Activated naive CD4-positive, alpha-beta T cell treated with anti-CD3 and anti-CD28 coated beads, Interleukin-2, amount 50 U/mL, for 16 hours (primary cell): ENCODE data around the gene RPS24.
"Not testable (repeated sequence)": the region's sequence is repeated elsewhere in the genome, so short reads cannot be mapped to it uniquely, and the experiment has no call there.

Experiments used
- DNase-seq: peaks from one replicate; pipeline ENCODE4 v3.0.0-alpha.2; 2020

RPS24 gene

DNA sequence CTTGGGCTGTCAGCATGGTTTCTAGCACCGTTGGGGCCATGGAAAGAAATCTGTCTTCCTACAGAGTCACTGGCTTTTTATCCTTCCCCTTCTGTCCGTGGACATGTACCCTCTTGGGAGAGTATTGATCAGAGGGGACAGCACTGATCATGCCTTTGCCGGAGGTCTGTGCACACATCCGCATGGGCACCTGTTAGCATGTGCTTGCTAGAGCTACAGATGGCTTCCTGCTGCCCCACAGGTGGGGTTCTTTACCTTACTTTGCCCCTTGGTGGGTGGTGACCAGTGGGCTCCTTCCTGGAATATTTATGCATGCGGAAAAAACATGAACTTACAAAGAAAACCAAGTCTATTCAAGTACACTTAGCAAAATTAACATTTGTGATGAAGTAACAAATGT lies 24.9 kb downstream of the RPS24 start:
- DNase-seq = no peak

DNA sequence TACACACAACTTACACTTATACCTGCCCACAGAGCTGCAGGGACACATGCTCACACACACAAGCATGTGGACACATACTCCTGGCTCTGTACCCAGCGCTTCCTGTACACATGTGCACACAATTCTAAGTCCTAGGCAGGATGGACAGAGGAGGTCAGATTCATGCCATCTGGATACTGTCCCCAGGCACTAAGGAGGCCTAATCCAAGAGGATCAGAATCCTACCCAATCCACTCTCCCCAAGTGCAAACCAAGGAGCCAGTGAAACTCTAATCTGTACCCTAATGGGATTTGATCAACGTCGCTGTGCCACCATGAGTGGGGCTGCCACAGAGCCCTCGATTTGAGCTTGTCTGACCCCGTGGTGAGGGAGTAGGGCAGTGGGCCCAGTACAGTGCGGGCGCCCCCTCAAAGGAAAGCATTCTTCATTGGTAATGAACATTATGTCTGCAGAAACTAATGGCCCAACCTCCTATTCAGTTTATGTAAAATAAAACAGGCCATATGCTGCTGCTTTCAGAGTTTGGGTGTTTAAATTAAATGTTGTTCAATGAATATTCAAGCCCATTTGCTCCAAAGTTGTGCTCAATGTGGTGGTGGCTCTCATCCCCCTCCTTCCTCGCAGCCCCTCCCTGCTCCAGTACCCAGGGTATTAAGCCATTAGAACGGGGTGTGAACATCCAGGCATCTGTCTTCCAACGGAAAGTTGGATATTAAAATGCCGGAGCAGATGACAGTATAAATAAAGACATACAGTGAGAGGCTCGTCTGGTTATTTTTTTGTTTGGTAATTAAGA lies 26.4 kb downstream of the RPS24 start:
- no peak for DNase-seq

DNA sequence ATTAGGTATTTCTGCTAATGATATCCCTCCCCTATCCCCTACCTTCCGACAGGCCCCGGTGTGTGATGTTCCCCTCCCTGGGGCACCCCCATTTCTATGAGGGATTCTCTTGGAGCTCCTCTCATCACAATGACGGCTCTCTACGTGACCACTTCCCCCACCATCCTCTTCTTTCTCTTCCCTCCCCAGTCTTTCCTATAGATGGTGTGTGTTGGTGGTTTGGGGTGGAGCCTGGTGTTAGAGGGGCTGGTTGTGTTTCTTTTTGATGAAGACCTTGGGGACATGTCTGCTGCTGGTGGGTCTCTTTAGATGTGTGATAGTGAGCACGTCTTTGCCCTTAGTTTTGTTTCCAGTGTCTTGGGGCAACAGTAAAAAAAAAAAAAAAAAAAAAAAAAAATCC lies 28.6 kb downstream of the RPS24 start:
- no peak for DNase-seq

DNA sequence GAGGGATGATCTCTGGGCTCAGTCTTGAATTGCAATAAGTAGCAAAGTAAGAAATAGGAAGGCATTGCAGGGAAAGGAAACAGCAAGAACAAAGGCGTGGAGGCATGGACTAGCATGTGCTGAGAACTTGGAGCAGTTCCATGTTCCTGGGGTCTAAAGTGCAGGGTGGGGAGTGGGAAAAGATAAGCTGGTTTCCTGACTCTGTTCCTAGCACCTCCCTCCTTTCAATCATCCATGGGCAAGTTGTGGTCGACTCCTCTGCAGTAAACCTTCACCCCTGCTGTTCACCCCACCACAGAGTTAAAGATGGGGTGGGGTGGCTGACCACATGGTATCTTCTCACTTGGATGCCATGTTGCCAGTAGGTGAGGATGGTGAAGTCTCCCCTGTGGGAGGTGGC lies 29.6 kb downstream of the RPS24 start:
- DNase-seq = no peak

DNA sequence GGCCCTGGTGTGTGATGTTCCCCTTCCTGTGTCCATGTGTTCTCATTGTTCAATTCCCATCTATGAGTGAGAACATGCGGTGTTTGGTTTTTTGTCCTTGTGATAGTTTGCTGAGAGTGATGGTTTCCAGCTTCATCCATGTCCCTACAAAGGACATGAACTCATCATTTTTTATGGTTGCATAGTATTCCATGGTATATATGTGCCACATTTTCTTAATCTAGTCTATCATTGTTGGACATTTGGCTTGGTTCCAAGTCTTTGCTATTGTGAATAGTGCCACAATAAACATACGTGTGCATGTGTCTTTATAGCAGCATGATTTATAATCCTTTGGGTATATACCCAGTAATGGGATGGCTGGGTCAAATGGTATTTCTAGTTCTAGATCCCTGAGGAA lies 31.3 kb downstream of the RPS24 start:
- not testable (repeated sequence) for DNase-seq

DNA sequence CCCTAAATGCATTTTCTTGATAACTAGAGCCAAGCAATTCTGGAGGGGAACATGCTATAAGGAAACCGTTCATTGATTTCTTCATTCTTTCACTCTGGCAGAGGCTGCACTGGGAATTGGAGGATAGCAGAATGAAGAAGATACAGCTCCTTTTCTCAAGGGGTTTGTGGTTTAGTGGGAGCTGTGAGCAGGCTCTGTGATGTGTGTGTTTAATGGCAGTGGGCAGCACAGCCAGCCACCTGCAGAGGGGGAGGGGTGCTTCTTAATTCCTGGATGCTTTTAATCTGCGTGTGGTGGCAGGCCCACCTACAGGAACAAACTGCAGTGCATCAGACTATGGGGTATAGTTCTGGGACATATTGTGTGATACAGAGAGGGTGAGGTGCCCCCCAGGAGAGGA lies 31.9 kb downstream of the RPS24 start:
- no peak for DNase-seq

DNA sequence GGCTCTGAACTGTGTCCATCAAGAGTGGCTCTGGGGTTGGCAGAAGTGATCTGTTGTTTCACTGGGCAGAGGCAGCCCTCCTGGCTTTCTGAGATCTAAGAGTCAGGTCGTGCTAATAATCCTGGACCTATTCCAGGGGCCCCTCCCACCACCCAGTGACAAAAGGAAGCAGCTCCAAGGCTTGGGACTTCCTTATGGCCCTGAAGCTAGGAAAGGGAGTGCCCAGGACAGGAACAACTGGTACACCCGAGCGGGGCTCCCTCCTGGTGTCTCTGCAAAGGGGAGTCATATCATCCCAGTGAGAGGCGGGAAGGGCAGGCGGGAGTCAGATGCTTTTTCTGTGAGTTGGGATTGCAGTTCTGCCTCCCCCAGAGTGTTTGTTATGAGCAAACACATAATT lies 32.3 kb downstream of the RPS24 start:
- DNase-seq = no peak

DNA sequence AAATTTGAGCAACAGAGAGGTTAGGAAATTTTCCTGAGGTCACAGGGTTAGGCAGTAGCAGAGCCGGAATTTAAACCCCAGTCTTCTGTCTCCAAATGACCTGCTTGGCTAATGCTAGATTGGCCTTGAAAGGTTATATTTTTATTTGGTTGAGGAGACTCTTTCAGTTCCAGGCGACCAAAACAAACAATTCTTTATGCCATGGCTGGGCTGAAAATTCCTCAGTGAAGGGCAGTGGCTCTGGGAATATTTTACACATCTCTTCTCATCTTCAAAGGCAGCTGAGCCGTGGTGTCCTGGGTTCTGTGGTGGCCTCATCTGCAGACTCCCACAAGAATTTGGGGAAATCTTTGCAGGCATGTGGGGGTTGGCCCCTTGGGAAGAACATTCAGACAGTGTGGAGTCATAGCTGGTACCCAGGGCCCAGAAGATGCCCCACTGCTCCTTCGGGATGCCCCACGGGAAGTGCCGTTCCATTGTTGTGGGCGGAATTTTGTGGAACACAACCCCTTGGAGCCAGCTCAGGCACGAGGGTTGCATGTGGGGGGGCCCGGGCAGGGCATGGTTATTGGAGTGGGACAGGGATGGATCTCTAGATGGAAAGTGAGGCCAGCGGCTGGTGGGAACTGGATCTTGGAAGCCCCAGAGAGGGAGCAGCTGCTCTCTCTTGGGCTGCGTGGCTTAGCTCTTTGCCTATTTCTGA lies 33.2 kb downstream of the RPS24 start:
- DNase-seq = no peak

DNA sequence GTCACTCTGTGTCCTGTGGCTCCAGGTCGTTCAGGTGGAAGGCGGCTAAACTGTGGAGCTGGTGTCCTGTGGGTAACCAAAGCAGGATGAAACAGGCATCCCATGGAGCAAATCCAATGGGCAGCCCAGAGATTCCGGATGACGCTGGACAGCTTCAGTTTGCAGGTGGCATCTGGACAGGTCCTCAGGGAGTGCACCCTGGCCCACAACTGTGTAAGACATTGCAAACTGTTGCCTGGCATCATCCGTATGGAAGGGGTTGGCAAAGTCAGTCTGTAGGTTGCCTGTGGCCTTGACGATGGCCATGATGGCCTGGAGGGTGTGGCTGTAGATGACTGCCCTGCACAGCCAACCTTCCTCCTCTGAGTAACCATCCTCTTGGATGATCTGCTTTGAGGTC lies 35.5 kb downstream of the RPS24 start:
- DNase-seq = no peak

DNA sequence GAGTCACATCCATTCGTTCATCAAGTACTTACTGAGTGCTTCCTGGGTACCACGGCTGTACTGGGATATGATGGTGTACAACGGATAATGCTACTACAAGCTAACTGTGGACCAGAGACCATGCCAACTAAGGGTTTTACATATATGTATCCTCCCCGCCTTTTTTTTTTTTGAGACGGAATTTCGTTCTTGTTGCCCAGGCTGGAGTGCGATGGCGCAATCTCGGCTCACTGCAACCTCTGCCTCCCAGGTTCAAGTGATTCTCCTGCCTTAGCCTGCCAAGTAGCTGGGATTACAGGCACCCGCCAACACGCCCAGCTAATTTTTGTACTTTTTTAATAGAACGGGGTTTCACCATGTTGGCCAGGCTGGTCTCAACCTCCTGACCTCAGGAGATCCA lies 36.4 kb downstream of the RPS24 start:
- DNase-seq = not testable (repeated sequence)

DNA sequence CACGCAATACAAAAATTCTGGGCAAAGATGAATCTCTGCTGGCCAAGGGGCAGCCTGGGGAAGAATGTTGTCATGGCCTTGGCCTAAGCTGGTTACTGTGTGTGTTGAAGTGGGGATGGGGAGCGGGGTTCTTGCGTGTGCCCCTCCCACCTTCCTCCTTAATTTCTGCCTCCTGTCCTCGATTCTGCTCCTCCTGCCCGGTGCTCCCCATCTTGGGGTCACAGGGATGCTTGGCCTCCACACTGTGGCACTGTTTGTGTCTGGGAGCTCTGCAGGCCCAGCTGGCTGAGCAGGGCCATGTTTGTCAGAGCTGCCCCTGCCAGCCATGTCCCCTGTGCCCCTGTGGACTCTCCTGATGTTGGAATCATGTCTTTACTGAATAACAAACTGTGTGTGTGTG lies 37.1 kb downstream of the RPS24 start:
- DNase-seq = no peak

DNA sequence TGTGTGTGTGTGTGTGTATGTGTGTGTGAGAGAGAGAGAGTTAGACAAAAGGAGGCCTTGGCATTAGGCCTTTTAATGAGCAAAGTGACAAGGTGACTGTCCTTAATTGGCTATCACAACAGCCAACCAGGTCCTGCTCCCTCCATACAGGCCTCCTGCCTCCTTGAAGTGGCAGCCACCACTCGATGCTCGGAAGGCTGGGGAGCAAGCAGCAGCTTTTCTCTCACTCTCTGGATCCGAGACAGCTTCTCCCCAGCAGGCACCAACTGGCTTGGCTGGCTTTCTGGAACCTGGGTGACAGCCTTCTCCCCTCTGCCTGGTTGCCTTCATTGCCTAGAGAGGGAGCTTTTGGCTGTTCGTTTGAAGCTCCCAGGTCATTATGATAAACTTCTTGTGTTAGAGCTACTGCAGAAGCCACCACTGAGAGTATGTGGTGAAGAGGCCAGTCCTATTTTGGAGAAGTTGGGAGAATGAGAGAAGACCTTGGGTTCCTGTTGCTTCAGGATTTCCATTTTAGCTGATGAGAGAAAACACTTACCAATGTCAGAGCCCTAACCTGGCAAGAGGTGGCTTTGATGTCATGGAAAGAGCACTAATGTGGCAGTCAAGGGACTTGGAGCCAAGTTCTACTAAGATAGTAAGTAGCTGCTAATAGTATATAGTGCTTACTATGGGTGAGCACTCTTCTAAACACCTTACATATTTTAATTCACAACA lies 37.6 kb downstream of the RPS24 start:
- no peak for DNase-seq

DNA sequence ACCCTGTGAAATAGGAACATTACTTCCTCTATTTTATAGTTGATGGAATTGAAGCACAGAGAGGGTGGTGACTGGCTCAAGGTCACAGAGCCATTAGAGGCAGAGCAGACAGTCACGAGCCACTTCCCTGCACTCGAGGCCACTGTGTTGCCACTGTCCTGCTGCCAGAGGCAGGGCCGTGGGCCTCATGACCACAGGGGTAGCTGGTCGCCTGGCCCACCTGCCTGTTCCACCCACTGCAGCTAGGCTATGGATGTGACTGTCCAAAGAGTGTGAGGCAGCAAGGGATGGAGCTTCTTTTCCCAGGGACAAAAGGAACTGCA lies 38.2 kb downstream of the RPS24 start:
- no peak for DNase-seq

DNA sequence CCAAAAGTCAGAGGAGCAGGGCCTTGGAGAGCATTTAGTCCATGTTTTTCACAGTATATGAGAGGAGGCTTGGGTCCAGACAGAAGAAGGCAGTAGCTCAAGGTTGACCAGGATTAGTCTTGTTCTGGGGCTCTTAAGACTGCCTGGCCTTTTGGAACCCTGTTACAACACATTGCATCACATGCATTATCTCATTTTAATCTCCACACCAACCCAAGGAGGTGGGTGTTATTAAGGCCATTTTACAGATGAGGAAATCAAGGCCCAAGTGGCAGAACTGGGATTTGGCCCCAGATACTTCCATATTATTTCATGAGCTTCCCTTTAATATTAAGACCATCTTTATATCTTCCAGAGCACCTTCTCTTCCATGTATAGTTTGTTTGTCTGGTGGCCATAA lies 38.8 kb downstream of the RPS24 start:
- no peak for DNase-seq

DNA sequence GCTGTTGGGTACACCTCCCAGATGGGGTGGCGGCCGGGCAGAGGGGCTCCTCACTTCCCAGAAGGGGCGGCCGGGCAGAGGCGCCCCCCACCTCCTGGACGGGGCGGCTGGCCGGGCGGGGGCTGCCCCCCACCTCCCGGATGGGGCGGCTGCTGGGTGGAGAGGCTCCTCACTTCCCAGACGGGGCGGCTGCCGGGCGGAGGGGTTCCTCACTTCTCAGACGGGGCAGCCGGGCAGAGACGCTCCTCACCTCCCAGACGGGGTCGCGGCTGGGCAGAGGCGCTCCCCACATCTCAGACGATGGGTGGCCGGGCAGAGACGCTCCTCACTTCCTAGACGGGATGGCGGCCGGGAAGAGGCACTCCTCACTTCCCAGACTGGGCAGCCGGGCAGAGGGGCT lies 42.1 kb downstream of the RPS24 start:
- DNase-seq = not testable (repeated sequence)

DNA sequence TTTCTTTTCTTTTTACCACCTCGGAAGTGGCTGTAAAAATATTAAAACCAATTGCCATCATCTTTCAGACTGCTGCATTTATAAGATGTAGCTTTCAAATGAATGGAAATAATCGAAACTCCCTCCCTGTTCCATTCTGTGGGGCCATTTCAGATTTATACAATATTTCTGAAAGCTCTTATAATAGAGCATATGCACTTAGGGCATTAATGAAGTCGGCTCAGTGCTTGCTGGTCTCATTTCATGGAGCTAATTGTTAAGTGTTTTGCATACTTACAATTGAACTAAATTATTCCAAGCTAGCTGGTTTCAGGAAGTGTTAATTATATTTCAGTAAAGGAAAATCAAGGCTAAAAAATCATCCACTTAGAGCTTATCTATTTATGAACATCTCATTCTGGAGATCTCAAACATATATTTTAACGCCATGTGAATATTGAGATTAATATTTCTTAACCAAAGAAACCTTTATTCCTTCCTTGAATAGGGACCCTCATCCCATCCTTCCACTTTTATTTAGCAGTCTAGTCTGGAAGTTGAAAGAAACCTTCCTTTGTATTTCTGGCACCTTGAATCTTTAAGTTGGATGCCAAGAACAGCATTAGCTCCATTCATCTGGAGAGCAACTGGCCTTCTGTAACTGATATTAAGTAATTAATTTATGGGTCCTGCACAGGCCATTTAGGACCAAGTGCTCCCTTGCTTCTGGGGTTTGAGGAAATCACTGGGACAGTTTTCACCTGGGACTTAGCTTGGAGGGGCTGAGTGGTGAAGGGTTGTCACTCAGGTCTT lies 45.1 kb downstream of the RPS24 start:
- no peak for DNase-seq

DNA sequence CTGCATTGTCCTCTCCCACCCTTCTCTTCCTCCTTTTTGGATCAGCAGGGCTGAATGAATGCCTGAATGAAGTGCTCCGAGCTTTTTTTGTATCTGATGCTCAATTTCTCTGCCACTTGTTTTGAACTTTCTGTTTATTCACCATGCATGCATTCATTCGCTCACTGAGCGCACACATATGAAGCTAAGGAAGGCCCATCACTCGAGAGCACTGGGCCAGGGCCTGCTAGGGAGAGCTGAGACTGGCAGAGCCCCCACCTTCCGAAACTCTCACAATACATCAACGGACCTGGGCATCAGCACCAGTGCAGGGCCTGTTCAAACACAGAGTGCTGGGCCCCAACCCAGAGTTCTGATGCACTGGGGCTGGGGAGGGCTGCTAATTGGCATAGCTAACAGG lies 45.7 kb downstream of the RPS24 start:
- DNase-seq = no peak

DNA sequence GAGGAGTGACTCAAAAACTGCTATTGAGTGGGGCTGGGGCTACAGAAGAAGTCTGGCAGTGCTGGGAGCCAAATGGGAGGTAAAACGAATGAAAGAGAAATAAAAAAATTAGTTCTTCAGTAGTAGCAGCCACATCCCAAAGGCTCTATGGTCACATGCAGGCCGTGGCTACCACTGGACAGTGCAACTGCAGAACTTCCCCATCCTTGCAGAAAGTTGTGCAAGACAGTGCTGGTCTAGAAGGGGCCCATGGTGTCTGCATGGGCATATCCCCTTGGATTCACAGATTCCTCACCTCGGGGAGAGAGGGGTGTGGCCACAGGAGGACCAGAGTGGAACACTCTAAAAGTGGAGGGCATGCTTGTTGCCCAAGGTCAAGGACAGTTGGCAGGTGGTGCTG lies 47.6 kb downstream of the RPS24 start:
- no peak for DNase-seq

DNA sequence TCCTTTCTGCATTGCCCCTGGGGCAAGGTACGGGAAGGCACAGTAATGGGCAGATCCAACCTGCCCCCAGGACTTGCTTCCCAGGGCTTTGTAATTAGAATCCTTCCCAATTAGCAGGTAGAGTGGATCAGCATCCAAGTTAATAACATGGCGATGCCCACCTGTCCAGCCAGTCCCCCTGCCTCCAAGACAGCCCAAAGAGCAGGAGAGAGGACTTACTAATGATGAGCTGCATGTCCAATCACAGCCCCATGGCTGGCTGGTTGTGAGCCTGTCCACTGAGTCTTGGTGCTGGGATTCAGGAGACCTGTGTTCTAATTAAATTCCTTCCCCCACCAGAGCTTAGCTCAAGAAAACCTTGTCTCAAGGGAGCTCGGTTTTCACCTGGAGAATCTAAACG lies 49.0 kb downstream of the RPS24 start:
- no peak for DNase-seq
